HG03565 (cell line): Measurements from ENCODE around the gene REV1.
"Not testable (repeated sequence)": the region's sequence is repeated elsewhere in the genome, so short reads cannot be mapped to it uniquely, and the experiment has no call there.

Experiments
- ATAC-seq: cut with Tn5 transposase; IDR thresholded peaks from one replicate; pipeline ENCODE4 v1.9.1; 2021; ENCODE audit warnings: mild to moderate bottlenecking, moderate library complexity; ENCODE audit not compliant: unreplicated experiment

Gene REV1

GRCh38 chr2:99489761-99490622, at the start of gene REV1:
TSS of gene REV1 (minus strand) at chr2:99490017. CDS start at chr2:99464975, 25,042 bp downstream.
- peak; percentile 70 for ATAC-seq

DNA sequence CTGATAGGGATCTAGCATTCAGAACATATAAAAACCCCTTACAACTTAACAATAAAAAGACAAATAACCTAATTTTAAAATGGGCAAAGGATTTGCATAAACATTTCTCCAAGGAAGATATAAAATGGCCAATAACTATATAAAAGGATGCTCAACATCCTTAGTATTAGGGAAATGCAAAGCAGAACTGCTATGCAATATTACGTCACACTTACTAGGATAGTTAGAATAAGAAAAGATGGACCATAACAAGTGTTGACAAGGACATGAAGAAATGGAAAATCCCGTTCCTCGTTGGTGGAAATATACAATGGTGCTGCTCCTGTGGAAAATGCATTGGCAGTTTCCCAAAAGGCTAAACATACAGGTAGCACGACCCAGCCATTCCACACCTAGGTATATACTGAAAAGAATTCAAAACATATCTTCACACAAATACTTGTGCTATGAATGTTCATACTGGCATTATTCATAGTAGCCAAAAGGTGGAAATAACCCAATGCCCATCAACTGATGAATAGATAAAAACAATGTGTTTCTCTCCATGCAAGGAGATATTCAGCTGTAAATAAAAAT, 48.2 kb upstream of the REV1 start:
- no peak for ATAC-seq

DNA sequence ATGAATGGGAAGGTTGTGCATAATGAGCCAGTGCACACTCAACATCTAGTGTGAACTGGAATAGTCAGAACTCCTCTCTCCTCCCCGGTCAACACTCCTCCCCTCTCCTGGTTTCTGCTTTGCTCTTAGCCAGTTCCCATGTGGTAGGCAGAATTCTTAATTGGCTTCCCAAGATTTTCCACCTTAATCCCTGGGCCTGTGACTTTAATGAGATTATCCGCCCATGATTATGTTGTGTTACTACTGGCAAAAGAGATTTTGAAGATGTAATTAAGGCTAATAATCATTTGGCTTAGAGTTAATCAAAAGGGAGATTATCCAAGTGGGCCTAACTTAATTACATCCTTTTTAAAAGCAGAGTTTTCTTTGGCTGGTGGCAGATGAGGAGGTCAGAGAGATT, 34.2 kb upstream of the REV1 start:
- no peak for ATAC-seq

- no peak for ATAC-seq
Measured at GRCh38 chr2:99522157-99522556, 32.3 kb upstream of the REV1 start.

GRCh38 chr2:99520813-99521212, 31.0 kb upstream of the REV1 start:
- ATAC-seq = no peak

DNA sequence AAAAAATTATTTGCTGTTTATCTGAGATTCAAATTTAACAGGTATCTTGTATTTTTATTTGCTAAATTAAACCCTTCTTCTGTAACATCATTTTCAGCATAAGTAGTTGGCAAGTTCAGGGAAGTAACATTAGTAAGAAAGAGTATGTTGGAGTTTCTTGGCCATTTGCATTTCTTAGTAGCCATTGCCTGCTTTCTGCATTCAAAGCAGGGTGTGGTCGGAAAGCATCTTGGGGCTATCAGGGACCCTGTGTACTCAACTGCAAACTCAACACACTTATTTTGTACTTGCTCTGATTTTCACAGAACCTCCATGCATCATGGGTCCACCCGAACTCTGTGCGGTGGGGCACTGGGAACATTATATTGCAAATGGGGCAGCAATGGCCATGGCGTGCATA, 30.4 kb upstream of the REV1 start:
- ATAC-seq = no peak

DNA sequence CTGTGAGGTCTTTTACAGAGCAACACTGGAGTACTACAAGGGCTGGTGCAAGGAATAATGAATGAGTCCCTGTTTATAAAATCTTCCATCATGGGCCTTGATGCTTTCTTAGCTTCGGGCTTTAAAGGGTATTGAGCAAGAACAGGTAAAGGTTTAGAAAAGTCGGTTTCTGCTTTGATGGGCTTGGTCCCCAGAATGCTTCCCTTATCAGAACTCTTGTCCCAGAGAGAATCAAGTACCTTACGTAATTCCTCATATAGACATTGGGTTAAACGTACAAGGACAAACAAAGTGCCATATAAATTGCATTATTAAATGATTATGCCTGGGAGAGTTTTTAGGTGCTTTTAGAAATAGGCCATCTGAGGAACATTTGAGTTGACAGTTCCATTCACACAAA, 24.5 kb upstream of the REV1 start:
- no peak for ATAC-seq

GRCh38 chr2:99512181-99512591, 22.4 kb upstream of the REV1 start:
- ATAC-seq = no peak

DNA sequence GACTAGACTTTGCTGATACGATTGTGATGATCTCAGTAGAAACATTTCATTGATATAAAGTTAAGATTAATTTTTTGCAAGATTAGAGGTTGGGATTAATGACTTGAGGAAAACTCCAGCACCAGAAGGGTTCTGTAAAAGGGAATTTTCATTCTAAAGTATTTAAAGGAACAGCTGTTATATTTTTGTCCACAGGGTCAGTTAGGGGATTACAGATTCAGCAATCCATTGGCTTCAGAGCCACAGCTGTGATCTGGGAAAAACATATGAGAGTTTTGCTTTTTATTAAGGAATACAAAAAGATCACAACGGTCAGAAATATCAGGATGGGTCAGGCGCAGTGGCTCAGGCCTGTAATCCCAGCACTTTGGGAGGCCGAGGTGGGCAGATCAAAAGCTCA, 19.6 kb upstream of the REV1 start:
- no peak for ATAC-seq

GRCh38 chr2:99507937-99508818, 18.4 kb upstream of the REV1 start:
- ATAC-seq = no peak

DNA sequence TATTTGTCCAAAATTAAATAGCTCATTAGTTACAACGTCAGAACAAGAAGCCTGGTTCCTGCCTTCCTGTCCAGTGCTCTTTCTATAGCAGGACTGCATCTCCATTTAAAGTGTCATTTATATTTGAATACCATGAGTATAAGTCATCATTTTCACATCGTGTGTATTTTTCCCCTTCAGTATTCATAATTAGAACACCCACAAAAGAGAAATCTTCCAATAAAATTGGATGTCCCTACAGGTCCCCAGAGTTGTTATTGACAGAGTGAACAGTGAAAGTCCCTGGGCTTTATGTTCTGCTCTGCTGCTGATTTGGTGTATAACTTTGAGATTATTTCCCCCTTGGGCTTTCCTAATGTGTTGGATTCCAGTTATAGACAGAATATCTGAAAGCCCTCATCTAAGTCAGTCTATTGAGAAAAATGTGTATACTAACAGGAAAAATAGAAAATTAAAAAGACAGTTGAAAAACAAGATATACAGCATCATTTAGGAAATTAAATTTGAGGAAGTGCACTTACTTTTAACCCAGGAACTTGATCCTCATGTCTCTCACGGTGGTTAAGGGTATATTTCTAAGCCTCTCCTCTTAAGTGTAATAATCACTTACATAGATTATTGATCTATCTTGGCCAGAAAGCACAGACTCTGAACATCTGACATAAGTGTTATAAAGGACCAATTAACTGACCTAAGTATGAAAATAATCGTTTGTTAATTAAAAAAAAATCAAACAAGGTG, 15.2 kb upstream of the REV1 start:
- ATAC-seq = no peak

- not testable (repeated sequence) for ATAC-seq
Measured at GRCh38 chr2:99503662-99504416, 14.0 kb upstream of the REV1 start.

- no peak for ATAC-seq
Measured at GRCh38 chr2:99496021-99496420, 6.2 kb upstream of the REV1 start.

- ATAC-seq = no peak
Measured at GRCh38 chr2:99495115-99495860, 5.5 kb upstream of the REV1 start.

- ATAC-seq = no peak
Measured at GRCh38 chr2:99492721-99493120, 2.9 kb upstream of the REV1 start.

- no peak for ATAC-seq
Measured at GRCh38 chr2:99490623-99491461, 1.0 kb upstream of the REV1 start.

DNA sequence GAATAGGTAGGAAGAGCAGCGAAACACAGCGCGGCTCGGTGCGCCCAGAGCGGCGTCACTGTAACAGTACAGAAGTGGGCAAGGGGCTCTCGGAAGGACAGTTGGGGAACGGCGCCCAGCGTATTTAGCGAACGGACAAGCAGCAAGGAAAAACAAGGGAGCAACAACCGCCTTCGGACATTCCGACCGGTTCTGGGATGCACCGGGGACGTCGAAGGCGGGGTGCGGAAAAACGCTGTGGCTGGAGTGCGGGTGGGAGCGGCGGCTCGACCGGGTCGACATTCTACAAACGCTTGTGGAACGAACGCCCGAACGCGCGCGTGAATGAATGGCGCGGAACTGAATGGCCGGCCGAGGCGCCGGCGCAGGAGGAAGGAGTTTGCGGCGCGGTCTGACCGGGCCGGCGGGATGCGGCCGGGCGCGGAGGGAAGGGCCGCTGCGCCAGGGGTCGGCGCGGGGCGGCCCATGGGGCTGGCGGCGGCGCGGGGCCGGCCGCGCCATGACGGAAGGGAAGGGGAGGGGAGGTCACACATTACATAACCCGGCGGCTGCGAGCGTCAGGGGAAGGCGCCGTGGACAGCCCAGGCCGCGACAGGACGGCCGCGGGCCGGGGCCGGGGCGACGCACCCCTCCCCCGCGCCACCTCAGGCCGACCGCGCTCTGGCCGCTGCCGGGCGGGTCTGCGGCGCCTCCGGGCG, 605 bp downstream of the REV1 start:
- ATAC-seq = peak; percentile 14

DNA sequence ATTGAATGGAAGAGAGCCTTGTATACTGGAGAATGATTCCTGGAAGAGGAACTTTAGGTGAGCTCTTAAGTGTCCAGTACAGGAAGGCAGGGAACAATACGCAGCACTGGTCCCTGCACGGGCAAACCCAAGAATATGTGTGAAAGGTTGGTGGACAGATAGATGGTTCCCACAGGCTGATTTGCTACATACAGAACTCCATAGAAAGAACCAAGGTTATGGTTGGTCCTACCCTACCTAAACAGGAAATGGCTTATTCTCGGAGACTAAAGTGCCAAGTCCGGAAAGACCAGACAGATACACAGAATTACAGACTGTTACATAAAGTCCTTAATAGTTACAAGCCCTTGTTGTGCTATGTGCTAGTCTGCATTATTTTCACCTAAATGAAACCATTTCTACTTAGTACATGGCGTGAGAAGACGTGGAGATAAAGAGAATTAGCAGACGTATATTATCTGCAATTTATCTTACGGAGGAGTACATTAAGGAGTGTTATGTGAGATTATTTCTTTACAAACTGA, 1.2 kb downstream of the REV1 start:
- no peak for ATAC-seq
